Measurements from ENCODE around the gene SLC39A7.

The SLC39A7 gene

GRCh38 chr6:33200219-33201146, at the start of gene SLC39A7, which contains the start of gene RXRB:
TSS of gene SLC39A7 (plus strand) at chr6:33200867. CDS start at chr6:33201246, 379 bp downstream.
TSS of gene RXRB (minus strand) at chr6:33200665. CDS start at chr6:33200476, 189 bp downstream.
- Histone ChIP-seq H3K27me3 (ENCODE audit: control insufficient read depth, insufficient read depth, low read length) (no peaks in the 10 kb centered on the region), H3K4me1 (peaks cover 28% of the 10 kb centered on the region)

GRCh38 chr6:33151050-33151449, 49.6 kb upstream of the SLC39A7 start:
- no peaks in the 10 kb centered on the region for H3K36me3 ChIP-seq (ENCODE audit: control insufficient read depth, insufficient read depth, low read length)
- peaks cover 2% of the 10 kb centered on the region for H3K4me1 ChIP-seq
- no peaks in the 10 kb centered on the region for H3K27me3 ChIP-seq (ENCODE audit: control insufficient read depth, insufficient read depth, low read length)
- H3K9me3 ChIP-seq (ENCODE audit: control insufficient read depth, low read length): no peaks in the 10 kb centered on the region
- no peak overlapping the region for H3K4me2 ChIP-seq (ENCODE audit: low read length)
- no peak overlapping the region for H3K9ac ChIP-seq
- no peak overlapping the region for H2AFZ ChIP-seq
- TF ChIP-seq CTCF (IDR thresholded peaks at IDR 0.05): no peak
- no peak overlapping the region for H3K27ac ChIP-seq
- no peak overlapping the region for H3K4me3 ChIP-seq (ENCODE audit: low read depth, low read length)
- H3K79me2 ChIP-seq: no peaks in the 10 kb centered on the region

More at GRCh38 chr6:33200219-33201146, at the start of gene SLC39A7, which contains the start of gene RXRB:
- Histone ChIP-seq H3K9me3 (ENCODE audit: control insufficient read depth, low read length) (no peaks in the 10 kb centered on the region), H3K4me2 (ENCODE audit: low read length) (peak within 1 kb of the TSS; percentile 83), H3K36me3 (ENCODE audit: control insufficient read depth, insufficient read depth, low read length) (no peaks in the 10 kb centered on the region), H2AFZ (peak within 1 kb of the TSS; percentile 98), H3K9ac (peak within 1 kb of the TSS; percentile 98), H3K4me3 (ENCODE audit: low read depth, low read length) (peak within 1 kb of the TSS; percentile 81), H3K27ac (peak within 1 kb of the TSS; percentile 100), H3K79me2 (peaks cover 36% of the 10 kb centered on the region)
- TF ChIP-seq CTCF (IDR thresholded peaks at IDR 0.05): no peak

- Histone ChIP-seq H3K4me2 (ENCODE audit: low read length) (no peak overlapping the region), H3K27me3 (ENCODE audit: control insufficient read depth, insufficient read depth, low read length) (no peaks in the 10 kb centered on the region), H3K9ac (no peak overlapping the region), H3K79me2 (no peaks in the 10 kb centered on the region), H3K36me3 (ENCODE audit: control insufficient read depth, insufficient read depth, low read length) (no peaks in the 10 kb centered on the region), H3K4me1 (peaks cover 5% of the 10 kb centered on the region), H2AFZ (no peak overlapping the region), H3K4me3 (ENCODE audit: low read depth, low read length) (no peak overlapping the region), H3K9me3 (ENCODE audit: control insufficient read depth, low read length) (no peaks in the 10 kb centered on the region), H3K27ac (no peak overlapping the region)
- no peak for TF ChIP-seq CTCF (IDR thresholded peaks at IDR 0.05)
These were observed 46.3 kb upstream of the SLC39A7 start for GRCh38 chr6:33154349-33154748.

GRCh38 chr6:33156561-33156960, 44.1 kb upstream of the SLC39A7 start:
- Histone ChIP-seq H3K36me3 (ENCODE audit: control insufficient read depth, insufficient read depth, low read length) (no peaks in the 10 kb centered on the region), H3K4me2 (ENCODE audit: low read length) (no peak overlapping the region)
- TF ChIP-seq CTCF (IDR thresholded peaks at IDR 0.05): no peak

More at GRCh38 chr6:33156561-33156960, 44.1 kb upstream of the SLC39A7 start:
- no peak overlapping the region for H3K9ac ChIP-seq
- no peaks in the 10 kb centered on the region for H3K9me3 ChIP-seq (ENCODE audit: control insufficient read depth, low read length)
- H3K27me3 ChIP-seq (ENCODE audit: control insufficient read depth, insufficient read depth, low read length): no peaks in the 10 kb centered on the region
- H3K4me3 ChIP-seq (ENCODE audit: low read depth, low read length): no peak overlapping the region
- peaks cover 5% of the 10 kb centered on the region for H3K4me1 ChIP-seq
- no peak overlapping the region for H2AFZ ChIP-seq
- no peak overlapping the region for H3K27ac ChIP-seq
- no peaks in the 10 kb centered on the region for H3K79me2 ChIP-seq

Measured in parathyroid adenoma (tissue), 2 donors.